T-helper 2 cell (primary cell): ENCODE measurements around the gene EPHA2.
"Not testable (repeated sequence)": the region's sequence is repeated elsewhere in the genome, so short reads cannot be mapped to it uniquely, and the experiment has no call there.

Experiments used
- DNase-seq, 5 experiments: peaks; one replicate each; pipeline versions ENCODE4 v3.0.0 to v3.0.0-alpha.2; 2012 to 2022

EPHA2 gene

GRCh38 chr1:16183765-16184556 lies 28.1 kb upstream of the EPHA2 start:
- DNase-seq, result no peak

GRCh38 chr1:16183179-16183578 lies 27.3 kb upstream of the EPHA2 start:
- DNase-seq, result no peak

DNA sequence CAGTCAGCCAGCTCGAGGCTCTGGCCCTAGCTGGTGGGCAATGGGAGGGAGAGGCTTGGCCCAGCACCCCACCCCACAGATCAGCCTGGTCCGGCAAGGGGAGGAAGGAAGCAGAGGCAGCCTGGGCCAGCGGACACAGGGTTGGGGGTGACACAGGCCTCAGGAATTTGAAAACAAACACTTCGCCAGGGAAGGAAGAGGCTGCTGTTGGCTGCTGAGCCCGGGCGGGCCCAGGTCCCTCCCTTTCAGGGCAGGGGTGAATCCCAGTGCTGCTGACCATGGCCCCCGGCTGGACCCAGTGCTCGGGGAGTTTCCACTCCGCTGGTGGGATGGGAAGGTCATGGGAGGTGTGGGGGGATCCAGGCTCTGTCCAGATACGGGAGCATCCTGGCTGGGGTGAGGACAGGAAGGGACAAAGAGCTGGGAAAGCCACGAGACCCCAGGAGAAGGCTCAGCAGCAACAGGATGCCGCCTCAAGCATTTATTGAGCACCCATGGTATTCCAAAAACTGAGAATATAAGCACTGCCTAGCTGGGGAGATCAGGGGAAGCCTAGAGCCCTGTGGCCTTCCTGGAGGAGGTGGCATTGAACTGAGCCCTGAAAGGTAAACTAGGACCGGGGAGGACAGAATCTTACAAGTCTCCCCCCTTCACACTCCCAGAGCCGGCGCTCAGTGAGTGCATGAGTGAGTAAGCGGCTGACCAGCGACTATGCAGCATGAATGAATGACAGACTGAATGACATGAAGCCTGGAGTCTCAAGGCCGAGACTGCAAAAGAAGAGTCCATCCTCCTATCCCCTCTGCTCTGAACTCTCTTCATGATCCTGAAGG lies 26.2 kb upstream of the EPHA2 start:
- no peak for DNase-seq

DNA sequence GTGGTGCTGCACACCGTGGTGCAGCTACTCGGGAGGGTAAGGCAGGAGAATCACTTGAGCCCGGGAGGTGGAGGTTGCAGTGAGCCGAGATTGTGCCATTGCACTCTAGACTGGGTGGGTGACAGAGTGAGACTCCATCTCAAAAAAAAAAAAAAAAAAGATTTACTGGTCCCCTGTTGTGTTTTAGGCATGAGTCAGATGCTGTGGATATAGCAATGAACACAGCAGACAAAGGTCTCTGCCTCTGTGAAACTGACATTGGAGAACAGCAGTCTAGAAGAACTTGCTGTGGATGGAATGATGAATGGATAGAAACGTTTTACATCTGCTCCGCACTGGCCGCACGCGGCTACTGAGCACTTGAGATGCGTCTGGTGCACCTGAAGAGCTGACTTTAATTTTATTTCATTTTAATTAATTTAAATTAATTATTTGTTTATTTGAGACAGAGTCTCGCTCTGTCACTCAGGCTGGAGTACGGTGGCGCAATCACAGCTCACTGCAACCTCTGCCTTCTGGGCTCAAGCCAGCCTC lies 24.5 kb upstream of the EPHA2 start:
- no peak for DNase-seq

DNA sequence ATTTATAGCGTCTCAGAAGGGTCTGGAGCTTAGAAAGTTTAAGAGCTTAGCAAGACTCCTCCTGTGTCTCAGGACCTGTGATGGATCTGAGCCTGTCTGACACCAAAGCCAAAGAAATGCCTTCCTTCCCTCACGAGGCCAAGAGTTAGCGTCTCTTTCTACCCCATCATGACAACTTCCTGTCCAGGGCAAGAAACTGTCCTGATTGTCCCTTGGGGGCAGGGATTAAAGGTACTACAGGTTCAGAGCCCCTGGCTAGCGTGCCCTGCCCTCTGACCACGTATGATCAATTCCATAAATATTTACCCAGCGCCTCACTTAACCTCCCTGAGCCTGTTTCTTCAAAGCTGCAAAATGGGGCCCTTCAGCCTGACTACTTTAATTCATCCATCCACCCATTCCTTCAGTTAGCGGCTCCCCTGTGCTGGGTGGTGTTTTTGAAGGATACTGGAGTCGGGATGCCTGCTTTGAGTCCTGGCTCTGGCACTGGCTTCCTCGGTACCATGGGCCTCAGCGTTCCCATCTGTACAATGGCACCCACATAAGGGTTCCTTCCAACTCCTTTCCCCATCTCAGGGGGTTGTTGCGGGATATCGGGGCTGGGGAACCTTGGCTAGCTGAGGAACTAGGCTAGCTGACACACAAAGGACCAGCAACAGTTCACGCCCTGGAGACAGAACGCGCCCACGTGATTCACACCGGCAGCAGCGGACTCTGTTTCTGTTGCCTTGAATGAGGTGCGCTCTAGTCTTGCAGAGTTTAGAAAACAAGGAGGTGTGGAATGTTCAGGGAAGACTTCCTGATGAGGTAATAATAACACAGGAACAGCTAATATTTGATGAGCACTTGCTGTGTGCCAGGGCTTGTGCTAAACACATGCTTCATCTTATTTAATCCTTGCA lies 23.0 kb upstream of the EPHA2 start:
- DNase-seq, result no peak

DNA sequence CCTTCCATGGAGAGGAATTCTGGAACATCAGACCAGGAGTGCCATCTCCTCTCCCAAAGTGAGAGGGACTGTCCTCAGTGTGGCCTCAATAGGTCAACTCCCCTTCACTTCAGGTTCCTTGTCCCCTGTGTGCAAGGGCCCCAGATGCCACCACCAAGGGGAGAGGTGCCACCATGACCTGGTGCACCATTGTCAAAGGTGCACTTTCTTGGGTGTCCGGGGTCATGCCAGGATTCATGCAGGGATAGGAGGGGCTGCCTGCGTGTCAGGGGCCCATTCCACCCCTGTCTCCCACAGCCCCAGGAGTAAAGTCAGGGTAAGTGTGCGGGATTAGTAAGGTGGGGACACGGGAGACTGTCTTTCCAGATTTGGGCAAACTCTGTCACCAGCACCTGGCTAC lies 21.4 kb upstream of the EPHA2 start:
- no peak for DNase-seq

DNA sequence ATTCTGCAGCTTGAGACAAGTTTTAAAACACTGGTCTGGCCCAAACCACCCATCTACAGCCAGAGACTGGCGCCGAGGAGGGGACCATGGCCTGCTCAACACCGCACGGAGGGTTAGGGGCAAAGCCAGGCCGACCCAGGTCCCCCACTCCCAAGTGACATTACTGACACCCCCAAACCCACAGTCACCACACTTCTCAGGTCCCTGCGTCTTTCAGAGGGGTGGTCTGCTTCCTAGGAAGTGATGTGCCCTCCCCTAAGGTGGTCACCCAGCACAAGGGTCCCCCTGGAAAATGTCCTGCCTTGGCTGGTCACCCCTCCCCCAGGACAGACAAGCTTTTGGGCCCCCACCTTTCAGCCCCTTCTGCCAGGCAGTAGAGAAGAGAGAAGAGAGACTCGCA lies 20.8 kb upstream of the EPHA2 start:
- no peak for DNase-seq

DNA sequence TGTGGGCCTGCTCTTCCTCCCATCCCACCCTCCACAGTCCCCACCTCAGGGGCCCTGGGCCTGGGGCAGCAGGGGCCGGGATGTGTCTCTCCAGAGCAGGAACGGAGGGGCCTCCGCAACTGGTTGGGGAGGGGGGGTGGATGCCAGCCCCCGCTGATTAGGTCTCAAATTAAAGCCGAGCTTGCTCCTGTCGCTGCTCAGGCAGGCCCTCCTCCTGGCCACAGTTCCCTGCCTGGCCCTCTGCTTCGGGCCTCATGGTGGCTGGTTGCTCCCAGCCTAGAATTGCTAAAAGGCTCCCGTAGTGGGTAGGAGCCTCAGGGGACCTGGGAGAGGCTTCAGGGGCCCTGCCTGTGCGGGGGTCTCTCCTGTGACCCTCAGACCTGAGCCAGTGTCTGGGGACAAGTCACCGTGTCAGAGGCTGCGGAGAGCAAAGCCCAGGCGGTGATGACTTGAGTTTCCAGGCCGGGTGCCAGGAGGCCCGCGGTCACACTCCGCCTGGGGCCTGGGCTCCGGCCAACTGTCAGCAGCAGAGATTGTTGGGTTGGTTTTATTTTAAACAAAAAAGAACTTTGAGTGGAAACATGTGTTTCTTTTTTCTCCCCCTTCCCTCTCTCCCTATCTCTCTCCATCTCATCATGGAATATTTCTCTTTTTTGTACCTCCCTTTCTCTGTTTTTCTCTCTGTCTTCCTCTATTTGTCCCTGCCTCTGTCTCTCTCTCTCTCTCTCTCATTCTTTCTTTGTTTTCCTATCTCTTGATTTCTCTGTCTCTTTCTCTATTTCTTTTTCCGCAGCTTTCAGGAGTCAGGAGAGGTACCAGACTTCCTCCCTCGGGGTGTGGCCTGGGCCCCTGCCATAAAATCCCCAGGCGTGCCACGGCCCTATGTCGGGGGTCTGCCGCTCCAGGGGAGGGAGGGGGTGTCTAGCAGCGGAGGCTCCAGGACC lies 20.0 kb upstream of the EPHA2 start:
- no peak for DNase-seq

DNA sequence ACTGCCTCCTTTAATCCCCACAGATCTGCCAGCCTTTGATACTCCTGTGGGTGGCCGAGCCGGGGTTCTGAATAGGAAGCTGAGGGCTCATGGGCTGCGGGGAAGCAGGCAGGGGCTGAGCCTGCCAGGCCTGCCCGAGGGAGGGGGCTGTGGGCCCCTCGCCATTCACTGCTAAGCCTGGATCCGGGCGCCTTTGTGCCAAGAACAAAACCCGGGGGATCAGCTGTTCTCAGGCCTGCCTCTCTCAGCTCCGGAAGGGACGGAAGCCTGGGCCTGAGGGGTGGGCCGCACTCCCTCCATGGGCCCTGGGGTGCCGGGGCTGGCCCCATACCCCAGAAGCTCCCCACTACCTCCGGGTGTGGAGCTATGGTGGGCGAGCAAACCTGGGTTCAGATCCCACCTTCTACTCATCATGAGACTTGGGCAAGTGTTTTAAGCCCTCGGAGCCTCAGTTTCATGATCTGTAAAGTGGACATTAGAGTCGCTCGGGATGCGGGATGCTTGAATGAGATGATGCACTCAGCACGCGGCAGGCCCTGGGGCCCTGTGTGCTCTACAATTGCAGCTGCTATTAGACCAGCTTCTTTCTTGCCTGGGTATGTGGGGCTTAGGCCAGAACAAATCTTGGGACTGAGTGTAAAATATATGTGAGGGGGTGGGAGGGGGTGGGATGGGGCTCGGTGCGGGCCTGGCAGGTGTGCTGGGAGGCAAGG lies 19.2 kb upstream of the EPHA2 start:
- DNase-seq, result no peak

DNA sequence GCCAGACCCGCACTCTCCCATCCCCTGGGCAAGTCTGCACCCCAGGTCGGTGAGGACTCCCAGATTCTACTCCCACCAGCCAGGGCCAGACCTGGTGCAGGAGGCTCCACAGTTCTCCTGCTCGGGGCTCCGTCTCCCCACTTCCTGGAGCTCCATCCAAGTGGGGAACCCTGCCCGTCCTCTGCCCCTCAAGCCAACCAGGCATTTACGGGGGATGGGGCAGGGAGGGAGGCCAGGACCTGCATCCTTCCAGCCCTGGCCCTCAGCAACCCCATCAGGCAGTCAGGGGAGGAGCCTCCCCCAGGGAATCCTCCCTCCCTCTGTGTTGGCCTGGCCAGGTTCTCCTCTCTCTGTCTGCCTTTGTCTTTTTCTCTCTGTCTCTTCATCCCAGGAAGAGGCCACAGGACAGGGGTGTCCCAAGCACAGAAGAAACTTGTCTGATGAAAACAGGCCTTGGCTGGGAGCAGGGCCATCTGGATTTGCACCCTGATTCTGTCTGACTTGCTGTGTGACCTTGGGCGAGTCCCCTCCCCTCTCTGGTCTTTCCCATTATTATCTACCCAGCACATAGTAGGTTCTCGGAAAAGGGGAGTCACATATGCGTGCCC lies 18.5 kb upstream of the EPHA2 start:
- no peak for DNase-seq

- DNase-seq, result no peak
Measured at GRCh38 chr1:16173447-16174260, 17.8 kb upstream of the EPHA2 start.

- no peak for DNase-seq
Measured at GRCh38 chr1:16172964-16173446, 17.1 kb upstream of the EPHA2 start.

GRCh38 chr1:16172218-16172830 lies 16.5 kb upstream of the EPHA2 start:
- no peak for DNase-seq

DNA sequence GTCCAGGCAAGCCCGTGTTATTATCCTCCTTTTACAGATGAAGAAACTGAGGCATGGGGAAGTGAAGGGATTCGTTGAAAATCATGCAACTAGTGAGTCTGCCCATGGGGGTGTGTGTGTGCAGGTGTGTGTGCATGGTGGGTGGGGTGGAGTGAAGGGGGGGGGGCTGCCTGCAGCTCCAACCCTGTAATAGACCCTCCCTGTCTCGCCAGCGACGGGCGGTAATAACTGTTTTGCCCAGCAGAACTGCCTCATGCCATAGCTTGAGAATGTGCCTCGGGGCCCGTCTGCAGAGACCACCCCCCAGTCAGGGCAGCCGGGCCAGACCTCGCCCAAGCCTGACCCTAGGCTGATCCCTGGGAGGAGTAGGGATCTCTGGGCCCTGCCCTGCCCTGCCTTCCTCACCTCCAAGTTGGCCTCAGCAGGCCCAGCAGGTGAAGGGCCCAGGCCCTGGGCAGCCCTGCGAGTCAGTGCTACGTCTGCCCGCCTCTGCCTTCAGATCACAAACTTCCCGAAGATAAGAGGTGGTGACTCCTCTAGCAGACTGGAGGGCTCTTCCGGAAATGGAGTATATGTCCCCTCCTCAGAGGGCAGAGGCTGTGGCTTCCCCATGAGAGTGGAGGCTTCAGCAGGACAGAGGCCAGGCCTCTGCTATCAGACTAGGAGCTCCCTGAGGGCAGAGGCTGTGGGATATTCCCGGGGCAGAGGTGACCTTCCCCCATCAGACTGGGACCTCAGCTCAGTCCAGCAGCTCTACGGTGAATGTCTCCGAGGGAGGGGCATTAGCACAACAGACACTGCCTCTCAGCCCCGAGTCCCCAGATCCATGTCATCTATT lies 15.7 kb upstream of the EPHA2 start:
- DNase-seq, result no peak

DNA sequence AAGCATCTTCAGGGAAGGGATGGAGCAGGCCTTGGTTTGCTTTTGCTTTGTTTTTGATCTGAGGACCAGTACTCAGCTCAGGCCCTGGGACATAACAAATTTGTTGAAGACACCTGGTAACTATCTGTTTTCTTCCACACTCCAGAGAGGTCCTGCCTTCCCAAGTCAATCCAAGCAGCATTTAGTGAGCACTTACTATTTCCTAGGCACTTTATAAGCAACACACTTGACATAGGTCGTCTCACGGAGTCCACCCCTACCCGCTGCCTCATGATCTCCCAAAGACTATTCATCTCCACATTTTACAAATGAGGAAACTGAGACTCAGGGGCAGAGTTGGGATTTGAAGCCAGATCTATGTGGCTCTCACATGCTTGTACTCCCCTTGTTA lies 14.4 kb upstream of the EPHA2 start:
- DNase-seq, result no peak

GRCh38 chr1:16168622-16169360 lies 12.9 kb upstream of the EPHA2 start:
- peak in 1 of 5 experiments; percentile 18 for DNase-seq

DNA sequence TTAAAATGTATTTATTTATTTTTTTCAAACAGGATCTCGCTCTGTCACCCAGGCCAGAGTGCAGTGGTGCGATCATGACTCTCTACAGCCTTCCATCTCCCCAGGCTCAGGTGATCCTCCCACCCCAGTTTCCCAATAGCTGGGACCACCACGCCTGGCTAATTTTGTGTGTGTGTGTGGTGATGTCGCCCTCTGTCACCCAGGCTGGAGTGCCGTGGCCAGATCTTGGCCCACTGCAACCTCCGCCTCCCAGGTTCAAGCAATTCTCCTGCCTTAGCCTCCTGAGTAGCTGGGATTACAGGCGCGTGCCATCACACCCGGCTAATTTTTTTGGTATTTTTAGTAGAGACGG lies 12.3 kb upstream of the EPHA2 start:
- DNase-seq, result not testable (repeated sequence)
